Nephron (organoid): ENCODE results near the gene DXO.
"Not testable (repeated sequence)": the region's sequence is repeated elsewhere in the genome, so short reads cannot be mapped to it uniquely, and the experiment has no call there.

ENCODE experiments used
- H3K27ac Mint-ChIP-seq, 3 experiments: 2 replicates each; pipeline ENCODE4 v1.8.0; 2020; ENCODE audit warnings: mixed read lengths in 3 of 3, mild to moderate bottlenecking in 2 of 3, moderate library complexity in 1 of 3
- H3K27me3 Mint-ChIP-seq: 2 replicates; pipeline ENCODE4 v1.8.0; 2021; ENCODE audit warnings: low read depth, mild to moderate bottlenecking, moderate library complexity, mixed read lengths
- H3K36me3 Mint-ChIP-seq: 2 replicates; pipeline ENCODE4 v1.8.0; 2020; ENCODE audit warnings: low read depth, mixed read lengths
- H3K4me1 Mint-ChIP-seq: 2 replicates; pipeline ENCODE4 v1.8.0; 2020; ENCODE audit warnings: mixed read lengths
- H3K4me3 Mint-ChIP-seq, 3 experiments: 2 replicates each; pipeline ENCODE4 v1.8.0; 2020; ENCODE audit warnings: mild to moderate bottlenecking in 3 of 3, mixed read lengths in 3 of 3, moderate library complexity in 2 of 3
- H3K9me3 Mint-ChIP-seq: 2 replicates; pipeline ENCODE4 v1.8.0; 2020; ENCODE audit warnings: mixed read lengths
- TF ChIP-seq, protein P1 (sequence below), 3 experiments: fragments of 200-600 bp; sonication (generic); IDR thresholded peaks; one replicate each; pipeline ENCODE4 v1.5.0; 2021; ENCODE audit warnings: antibody characterized with exemption in 3 of 3; ENCODE audit not compliant: unreplicated experiment in 3 of 3

DXO gene

DNA sequence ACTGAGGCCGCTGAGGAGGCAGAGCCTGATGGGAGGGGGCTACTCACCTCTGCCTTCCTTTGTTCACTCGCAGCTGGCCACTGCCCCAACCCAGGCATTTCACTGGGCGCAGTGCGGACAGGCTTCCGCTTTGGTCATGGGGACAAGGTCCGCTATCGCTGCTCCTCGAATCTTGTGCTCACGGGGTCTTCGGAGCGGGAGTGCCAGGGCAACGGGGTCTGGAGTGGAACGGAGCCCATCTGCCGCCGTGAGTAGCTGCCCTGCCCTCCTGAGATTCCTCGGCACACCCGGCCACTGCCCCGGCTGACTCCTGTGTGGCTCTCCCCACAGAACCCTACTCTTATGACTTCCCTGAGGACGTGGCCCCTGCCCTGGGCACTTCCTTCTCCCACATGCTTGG lies 38.4 kb downstream of the DXO start:
- H3K4me1 Mint-ChIP-seq, result peaks cover 3% of the 10 kb centered on the region
- no peak overlapping the region for H3K4me3 Mint-ChIP-seq
- H3K9me3 Mint-ChIP-seq, result no peaks in the 10 kb centered on the region
- no peaks in the 10 kb centered on the region for H3K36me3 Mint-ChIP-seq
- peaks cover 3% of the 10 kb centered on the region for H3K27me3 Mint-ChIP-seq
- H3K27ac Mint-ChIP-seq, result no peak overlapping the region
- TF ChIP-seq, protein P1, sequence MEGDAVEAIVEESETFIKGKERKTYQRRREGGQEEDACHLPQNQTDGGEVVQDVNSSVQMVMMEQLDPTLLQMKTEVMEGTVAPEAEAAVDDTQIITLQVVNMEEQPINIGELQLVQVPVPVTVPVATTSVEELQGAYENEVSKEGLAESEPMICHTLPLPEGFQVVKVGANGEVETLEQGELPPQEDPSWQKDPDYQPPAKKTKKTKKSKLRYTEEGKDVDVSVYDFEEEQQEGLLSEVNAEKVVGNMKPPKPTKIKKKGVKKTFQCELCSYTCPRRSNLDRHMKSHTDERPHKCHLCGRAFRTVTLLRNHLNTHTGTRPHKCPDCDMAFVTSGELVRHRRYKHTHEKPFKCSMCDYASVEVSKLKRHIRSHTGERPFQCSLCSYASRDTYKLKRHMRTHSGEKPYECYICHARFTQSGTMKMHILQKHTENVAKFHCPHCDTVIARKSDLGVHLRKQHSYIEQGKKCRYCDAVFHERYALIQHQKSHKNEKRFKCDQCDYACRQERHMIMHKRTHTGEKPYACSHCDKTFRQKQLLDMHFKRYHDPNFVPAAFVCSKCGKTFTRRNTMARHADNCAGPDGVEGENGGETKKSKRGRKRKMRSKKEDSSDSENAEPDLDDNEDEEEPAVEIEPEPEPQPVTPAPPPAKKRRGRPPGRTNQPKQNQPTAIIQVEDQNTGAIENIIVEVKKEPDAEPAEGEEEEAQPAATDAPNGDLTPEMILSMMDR (IDR thresholded peaks at IDR 0.05; ENCODE audit: unreplicated experiment in 3 of 3), result no peak

DNA sequence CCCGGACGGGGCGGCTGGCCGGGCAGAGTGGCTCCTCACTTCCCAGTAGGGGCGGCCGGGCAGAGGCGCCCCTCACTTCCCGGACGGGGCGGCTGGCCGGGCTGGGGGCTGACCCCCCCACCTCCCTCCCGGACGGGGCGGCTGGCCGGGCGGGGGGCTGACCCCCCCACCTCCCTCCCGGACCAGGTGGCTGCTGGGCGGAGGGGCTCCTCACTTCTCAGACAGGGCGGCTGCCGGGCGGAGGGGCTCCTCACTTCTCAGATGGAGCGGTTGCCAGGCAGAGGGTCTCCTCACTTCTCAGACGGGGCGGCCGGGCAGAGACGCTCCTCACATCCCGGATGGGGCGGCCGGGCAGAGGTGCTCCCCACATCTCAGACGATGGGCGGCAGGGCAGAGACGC lies 39.8 kb downstream of the DXO start:
- H3K4me1 Mint-ChIP-seq, H3K27me3 Mint-ChIP-seq, H3K4me3 Mint-ChIP-seq, H3K36me3 Mint-ChIP-seq, H3K9me3 Mint-ChIP-seq, H3K27ac Mint-ChIP-seq: not testable (repeated sequence)

GRCh38 chr6:31930962-31931361 lies 41.0 kb downstream of the DXO start:
- Mint-ChIP-seq H3K27ac (no peak overlapping the region), H3K27me3 (peaks cover 6% of the 10 kb centered on the region), H3K4me1 (peaks cover 10% of the 10 kb centered on the region), H3K9me3 (no peaks in the 10 kb centered on the region), H3K36me3 (no peaks in the 10 kb centered on the region), H3K4me3 (no peak overlapping the region)
- TF ChIP-seq, protein P1 (IDR thresholded peaks at IDR 0.05; ENCODE audit: unreplicated experiment in 3 of 3), result no peak

GRCh38 chr6:31928672-31928939 lies 43.3 kb downstream of the DXO start:
- TF ChIP-seq, protein P1 (IDR thresholded peaks at IDR 0.05; ENCODE audit: unreplicated experiment in 3 of 3), result no peak
- Mint-ChIP-seq H3K9me3 (no peaks in the 10 kb centered on the region), H3K4me3 (no peak overlapping the region), H3K27ac (no peak overlapping the region), H3K4me1 (peaks cover 10% of the 10 kb centered on the region), H3K27me3 (peaks cover 6% of the 10 kb centered on the region), H3K36me3 (no peaks in the 10 kb centered on the region)

GRCh38 chr6:31927863-31928671 lies 43.9 kb downstream of the DXO start:
- peaks cover 6% of the 10 kb centered on the region for H3K27me3 Mint-ChIP-seq
- TF ChIP-seq, protein P1 (IDR thresholded peaks at IDR 0.05; ENCODE audit: unreplicated experiment in 3 of 3), result no peak
- peaks cover 10% of the 10 kb centered on the region for H3K4me1 Mint-ChIP-seq
- peak overlapping the region in 1 of 3 experiments; percentile 51 for H3K27ac Mint-ChIP-seq
- H3K9me3 Mint-ChIP-seq, result no peaks in the 10 kb centered on the region
- H3K4me3 Mint-ChIP-seq, result peak overlapping the region in 1 of 3 experiments; percentile 4
- no peaks in the 10 kb centered on the region for H3K36me3 Mint-ChIP-seq

DNA sequence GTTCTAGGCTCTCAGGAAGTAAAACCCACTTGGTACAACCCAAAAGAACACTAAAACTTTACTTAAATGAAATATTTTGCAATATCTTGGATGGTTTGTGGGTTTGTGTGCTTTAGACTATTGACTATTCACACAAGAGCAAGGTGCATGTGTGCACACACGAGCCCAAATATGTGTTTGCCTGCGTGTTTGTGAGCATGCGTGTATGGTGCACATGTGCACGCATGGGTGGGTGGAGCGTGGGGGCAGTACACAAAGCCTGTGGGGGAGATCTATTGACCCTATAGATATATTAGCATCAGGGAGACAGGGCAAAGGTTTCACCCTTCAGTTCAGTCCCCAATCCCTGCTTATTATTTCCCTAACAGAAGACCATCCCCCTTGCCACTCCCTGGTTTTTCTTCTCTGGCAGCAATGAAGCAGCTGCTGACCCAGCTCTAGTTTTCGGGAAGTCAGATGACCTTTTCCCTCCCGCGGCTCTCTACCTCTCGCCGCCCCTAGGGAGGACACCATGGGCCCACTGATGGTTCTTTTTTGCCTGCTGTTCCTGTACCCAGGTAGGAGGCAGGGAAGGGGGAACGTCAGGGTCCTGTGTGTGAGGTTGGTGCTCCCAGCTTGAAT lies 44.6 kb downstream of the DXO start, which contains the start of gene C2:
TSS of gene C2 (plus strand) at position 476 of the 621 bp plus-strand sequence. CDS start at position 512, 36 bp downstream.
- H3K4me1 Mint-ChIP-seq, result peaks cover 10% of the 10 kb centered on the region
- TF ChIP-seq, protein P1 (IDR thresholded peaks at IDR 0.05; ENCODE audit: unreplicated experiment in 3 of 3), result no peak
- peak within 1 kb of the TSS in 1 of 3 experiments; percentile 4 for H3K4me3 Mint-ChIP-seq
- peak within 1 kb of the TSS in 1 of 3 experiments; percentile 51 for H3K27ac Mint-ChIP-seq
- H3K9me3 Mint-ChIP-seq, result no peaks in the 10 kb centered on the region
- H3K27me3 Mint-ChIP-seq, result peaks cover 6% of the 10 kb centered on the region
- H3K36me3 Mint-ChIP-seq, result no peaks in the 10 kb centered on the region
